ENCODE measurements around the gene CDH23. TPM values are rescaled to one million over a fixed set of nuclear protein-coding genes. Genes with fewer than 3 reads are reported as not detected.

Gene CDH23
- polyA plus RNA-seq, 1 experiment = 0.01 TPM

DNA sequence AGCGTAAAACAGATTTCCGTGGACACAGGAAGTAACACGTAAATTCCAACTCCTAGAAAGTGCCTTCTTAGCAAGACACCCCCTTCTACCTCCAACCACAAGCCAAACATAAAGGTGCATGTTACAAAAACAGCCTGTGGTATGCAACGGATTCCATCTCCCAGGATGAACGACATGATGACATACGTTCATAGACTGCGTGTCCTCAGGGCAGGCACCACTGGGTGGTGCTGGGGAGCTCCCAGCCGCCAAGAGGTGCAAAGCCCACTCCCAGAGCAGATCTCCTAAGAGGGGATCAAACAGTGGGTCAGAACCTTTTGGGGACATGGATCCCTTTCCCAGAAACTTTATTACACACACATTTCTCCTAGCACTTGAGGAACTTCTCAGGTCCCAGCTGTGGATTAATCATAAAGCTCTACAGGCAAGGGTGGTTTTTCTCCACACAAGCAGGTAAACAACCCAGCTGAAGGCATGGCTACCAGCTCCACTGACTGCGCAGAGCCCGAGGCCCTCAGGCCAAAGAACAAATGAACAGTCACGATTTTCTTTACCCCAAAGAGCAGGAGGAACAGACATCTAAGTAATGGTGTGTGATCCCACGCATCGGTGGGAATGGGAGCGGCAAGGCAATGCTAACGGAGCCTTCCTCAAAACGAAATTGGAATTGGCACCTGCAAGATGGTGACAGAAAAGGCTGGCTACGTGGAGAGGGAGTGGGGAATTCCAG lies 440.5 kb downstream of the CDH23 start:
- CTCF ChIA-PET = interaction anchor here (5.0 kb wide), 1 partner anchor 59 kb away, joined by 21 read pairs; no protein-coding TSS in a partner anchor
- Histone ChIP-seq H3K9me3 (ENCODE audit: control insufficient read depth, insufficient read depth, low read length) (no peaks in the 10 kb centered on the region), H3K27me3 (ENCODE audit: control insufficient read depth, insufficient read depth, low read length) (no peaks in the 10 kb centered on the region), H3K27ac (ENCODE audit: low read depth, low read length) (no peak overlapping the region), H3K4me3 (ENCODE audit: low read depth, low read length) (no peak overlapping the region)
- TF ChIP-seq, protein P1, sequence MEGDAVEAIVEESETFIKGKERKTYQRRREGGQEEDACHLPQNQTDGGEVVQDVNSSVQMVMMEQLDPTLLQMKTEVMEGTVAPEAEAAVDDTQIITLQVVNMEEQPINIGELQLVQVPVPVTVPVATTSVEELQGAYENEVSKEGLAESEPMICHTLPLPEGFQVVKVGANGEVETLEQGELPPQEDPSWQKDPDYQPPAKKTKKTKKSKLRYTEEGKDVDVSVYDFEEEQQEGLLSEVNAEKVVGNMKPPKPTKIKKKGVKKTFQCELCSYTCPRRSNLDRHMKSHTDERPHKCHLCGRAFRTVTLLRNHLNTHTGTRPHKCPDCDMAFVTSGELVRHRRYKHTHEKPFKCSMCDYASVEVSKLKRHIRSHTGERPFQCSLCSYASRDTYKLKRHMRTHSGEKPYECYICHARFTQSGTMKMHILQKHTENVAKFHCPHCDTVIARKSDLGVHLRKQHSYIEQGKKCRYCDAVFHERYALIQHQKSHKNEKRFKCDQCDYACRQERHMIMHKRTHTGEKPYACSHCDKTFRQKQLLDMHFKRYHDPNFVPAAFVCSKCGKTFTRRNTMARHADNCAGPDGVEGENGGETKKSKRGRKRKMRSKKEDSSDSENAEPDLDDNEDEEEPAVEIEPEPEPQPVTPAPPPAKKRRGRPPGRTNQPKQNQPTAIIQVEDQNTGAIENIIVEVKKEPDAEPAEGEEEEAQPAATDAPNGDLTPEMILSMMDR (IDR thresholded peaks at IDR 0.05; ENCODE audit: low read depth, low read length) = peak; percentile 48
- POLR2A ChIA-PET = no interaction called here
- DNase-seq (ENCODE audit: low read depth, low spot score) = no peak

DNA sequence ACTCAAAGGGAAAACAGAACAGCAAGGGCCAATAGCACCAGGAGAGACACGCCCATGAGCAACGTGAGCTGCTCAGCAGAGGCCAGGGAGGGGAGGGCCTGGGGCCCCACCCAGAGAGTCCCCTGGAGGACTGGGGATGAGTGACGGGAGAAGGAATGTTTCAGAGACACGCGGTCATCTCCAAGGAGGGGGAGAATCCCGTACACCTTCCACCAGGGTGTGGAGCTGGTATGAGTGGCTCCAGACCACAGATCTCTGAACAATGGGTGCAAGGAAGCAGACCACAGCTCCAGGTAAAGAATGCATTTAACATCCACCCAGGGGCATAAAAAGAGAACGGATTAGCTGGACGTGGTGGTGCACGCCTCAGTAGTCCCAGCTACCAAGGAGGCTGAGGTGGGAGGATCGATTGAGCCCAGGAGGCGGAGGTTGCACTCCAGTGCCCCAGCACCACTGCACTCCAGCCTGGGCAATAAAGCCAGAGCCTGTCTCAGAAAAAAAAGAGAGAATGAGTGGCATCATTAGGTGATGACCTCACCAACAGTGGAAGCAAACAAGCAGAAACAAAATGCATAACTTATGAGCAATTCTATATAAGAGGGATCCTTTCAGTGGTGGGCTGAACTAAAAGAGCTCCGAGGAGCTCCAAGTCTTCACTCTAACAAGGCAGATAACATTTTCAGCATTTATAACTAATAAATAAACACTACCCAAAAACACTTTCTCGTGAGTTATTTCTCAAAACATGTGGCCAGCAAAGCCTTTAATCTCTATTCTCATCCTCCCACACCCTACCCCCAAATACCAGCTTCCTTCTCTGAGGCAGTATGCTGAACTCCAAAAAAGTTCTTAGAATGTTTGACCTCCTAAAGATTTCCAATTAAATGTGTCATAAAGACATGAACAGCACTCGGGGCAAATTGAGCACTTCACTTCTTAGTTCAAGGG lies 441.8 kb downstream of the CDH23 start:
- TF ChIP-seq, protein P1 (IDR thresholded peaks at IDR 0.05; ENCODE audit: low read depth, low read length) = no peak
- CTCF ChIA-PET = interaction anchor here (1.1 to 5.0 kb wide), 3 partner anchors 58 to 65 kb away, joined by 3 to 21 read pairs (median 9); no protein-coding TSS in a partner anchor

DNA sequence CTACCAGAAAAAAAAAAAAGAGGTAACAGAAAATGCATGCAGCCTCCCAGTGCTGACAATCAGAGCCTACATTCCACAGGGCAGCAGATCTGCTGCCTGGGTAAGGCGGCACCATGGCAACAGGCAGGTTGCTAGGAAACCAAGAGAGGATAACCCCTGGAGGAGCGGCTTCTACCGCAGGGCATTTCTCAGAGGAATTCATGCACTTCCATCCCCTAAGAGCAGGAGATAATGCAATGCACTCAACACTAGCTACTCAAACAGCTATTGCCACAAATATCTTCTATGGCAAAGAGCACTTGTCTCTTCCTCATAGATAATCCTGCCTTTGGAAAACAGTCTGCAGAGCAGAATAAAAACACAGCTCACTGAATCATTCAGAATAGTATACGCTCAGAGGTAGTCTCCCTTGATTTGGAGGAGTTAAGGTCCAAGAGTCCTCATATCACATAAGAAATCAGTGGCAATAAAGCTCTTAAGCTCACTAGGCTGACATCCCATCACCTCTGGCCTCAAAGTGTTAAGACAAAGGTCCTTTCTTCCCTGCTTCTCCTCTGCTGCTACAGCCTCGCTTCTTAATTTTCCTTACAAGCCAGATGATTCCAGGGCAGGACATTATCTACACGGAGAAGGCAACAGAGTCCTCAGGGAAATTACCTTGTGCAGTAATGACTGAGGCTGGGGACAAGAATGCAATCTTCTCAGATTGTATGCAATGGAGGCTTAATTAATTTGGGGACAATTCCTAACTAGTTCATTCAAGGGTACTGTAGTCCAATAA lies 443.6 kb downstream of the CDH23 start:
- TF ChIP-seq, protein P1 (IDR thresholded peaks at IDR 0.05; ENCODE audit: low read depth, low read length) = no peak
- DNase-seq (ENCODE audit: low read depth, low spot score) = peak; percentile 84
- H3K27ac ChIP-seq (ENCODE audit: low read depth, low read length) = no peak overlapping the region
- ChIA-PET CTCF (interaction anchor here (0.9 to 5.0 kb wide), 3 partner anchors 14 to 67 kb away, joined by 3 to 21 read pairs (median 6); partner anchors contain the start of gene VSIR), POLR2A (interaction anchor here (0.6 to 2.6 kb wide), 3 partner anchors 10 to 420 kb away, joined by 3 to 18 read pairs (median 5); partner anchors contain the start of gene PSAP)
- no peaks in the 10 kb centered on the region for H3K9me3 ChIP-seq (ENCODE audit: control insufficient read depth, insufficient read depth, low read length)
- no peak overlapping the region for H3K4me3 ChIP-seq (ENCODE audit: low read depth, low read length)
- no peaks in the 10 kb centered on the region for H3K27me3 ChIP-seq (ENCODE audit: control insufficient read depth, insufficient read depth, low read length)

More for the DNA sequence above, 441.8 kb downstream of the CDH23 start:
- Histone ChIP-seq H3K4me3 (ENCODE audit: low read depth, low read length) (no peak overlapping the region), H3K9me3 (ENCODE audit: control insufficient read depth, insufficient read depth, low read length) (no peaks in the 10 kb centered on the region), H3K27me3 (ENCODE audit: control insufficient read depth, insufficient read depth, low read length) (no peaks in the 10 kb centered on the region), H3K27ac (ENCODE audit: low read depth, low read length) (peak overlapping the region; percentile 39)
- POLR2A ChIA-PET = interaction anchor here (0.6 to 2.6 kb wide), 4 partner anchors 12 to 58 kb away, joined by 3 to 18 read pairs (median 4); partner anchors contain the start of gene PSAP
- no peak for DNase-seq (ENCODE audit: low read depth, low spot score)

DNA sequence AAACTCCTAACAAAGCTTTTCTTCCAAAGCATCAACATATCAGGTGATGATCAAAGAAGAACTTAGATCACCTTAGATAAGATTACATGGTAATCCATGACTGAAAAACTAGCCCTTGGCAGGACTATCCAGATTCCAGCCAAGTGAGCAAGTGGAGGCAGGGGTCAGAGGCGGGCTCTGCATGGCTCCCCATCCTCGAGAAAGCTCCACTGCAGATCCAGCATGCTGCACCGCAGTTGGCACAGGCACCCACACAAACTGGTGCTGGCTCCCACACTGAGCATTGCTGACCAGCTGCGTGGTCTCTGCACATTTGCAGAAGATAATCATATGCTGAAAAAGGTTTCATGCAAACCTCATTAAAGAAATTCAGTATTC lies 444.2 kb downstream of the CDH23 start:
- DNase-seq (ENCODE audit: low read depth, low spot score) = no peak
- Histone ChIP-seq H3K27me3 (ENCODE audit: control insufficient read depth, insufficient read depth, low read length) (no peaks in the 10 kb centered on the region), H3K9me3 (ENCODE audit: control insufficient read depth, insufficient read depth, low read length) (no peaks in the 10 kb centered on the region), H3K27ac (ENCODE audit: low read depth, low read length) (no peak overlapping the region), H3K4me3 (ENCODE audit: low read depth, low read length) (no peak overlapping the region)
- TF ChIP-seq, protein P1 (IDR thresholded peaks at IDR 0.05; ENCODE audit: low read depth, low read length) = no peak
- CTCF ChIA-PET = interaction anchor here (0.9 to 5.0 kb wide), 3 partner anchors 13 to 68 kb away, joined by 3 to 21 read pairs (median 6); partner anchors contain the start of gene VSIR
- POLR2A ChIA-PET = interaction anchor here (2.6 kb wide), 1 partner anchor 10 kb away, joined by 18 read pairs; the partner anchor contains the start of gene PSAP
